Neural cell (in vitro differentiated cells): ENCODE measurements around the gene FAM13B.
"Not testable (repeated sequence)": the region's sequence is repeated elsewhere in the genome, so short reads cannot be mapped to it uniquely, and the experiment has no call there.

Experiments used
- EZH2 ChIP-seq: fragments of 200-600, 300-800 bp; shearing (Covaris generic), sonication (generic); IDR thresholded peaks from 2 replicates; pipeline ENCODE4 v1.6.1; 2014; ENCODE audit warnings: antibody characterized with exemption, low read length, borderline replicate concordance, mild to moderate bottlenecking; ENCODE audit not compliant: insufficient read depth, poor library complexity, severe bottlenecking
- TF ChIP-seq, protein P1 (sequence below): IDR thresholded peaks from 2 replicates; pipeline ENCODE4 v1.6.1; 2012; ENCODE audit warnings: borderline replicate concordance
- TF ChIP-seq, protein P2 (sequence below): fragments of 450-650 bp; IDR thresholded peaks from 2 replicates; pipeline ENCODE4 v1.5.1; 2014; ENCODE audit warnings: antibody characterized with exemption, mild to moderate bottlenecking, moderate library complexity; ENCODE audit not compliant: poor library complexity, severe bottlenecking

DNA sequence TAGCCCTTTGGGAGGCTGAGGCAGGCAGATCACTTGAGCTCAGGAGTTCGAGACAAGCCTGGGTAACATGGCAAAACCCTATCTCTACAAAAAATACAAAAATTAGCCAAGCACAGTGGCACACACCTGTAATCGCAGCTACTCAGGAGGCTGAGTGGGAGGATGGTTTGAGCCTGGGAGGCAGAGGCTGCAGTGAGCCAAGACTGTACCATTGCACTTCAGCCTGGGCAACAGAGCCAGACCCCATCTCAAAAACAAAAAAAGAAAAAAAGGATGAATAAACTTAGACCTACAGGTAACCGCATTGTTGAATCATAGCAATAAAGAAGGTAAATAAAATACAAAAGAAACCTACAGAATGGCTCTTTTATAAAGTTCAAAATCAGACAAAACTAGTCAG, 12.4 kb upstream of the FAM13B start:
- TF ChIP-seq EZH2: not testable (repeated sequence)
- TF ChIP-seq, protein P1, sequence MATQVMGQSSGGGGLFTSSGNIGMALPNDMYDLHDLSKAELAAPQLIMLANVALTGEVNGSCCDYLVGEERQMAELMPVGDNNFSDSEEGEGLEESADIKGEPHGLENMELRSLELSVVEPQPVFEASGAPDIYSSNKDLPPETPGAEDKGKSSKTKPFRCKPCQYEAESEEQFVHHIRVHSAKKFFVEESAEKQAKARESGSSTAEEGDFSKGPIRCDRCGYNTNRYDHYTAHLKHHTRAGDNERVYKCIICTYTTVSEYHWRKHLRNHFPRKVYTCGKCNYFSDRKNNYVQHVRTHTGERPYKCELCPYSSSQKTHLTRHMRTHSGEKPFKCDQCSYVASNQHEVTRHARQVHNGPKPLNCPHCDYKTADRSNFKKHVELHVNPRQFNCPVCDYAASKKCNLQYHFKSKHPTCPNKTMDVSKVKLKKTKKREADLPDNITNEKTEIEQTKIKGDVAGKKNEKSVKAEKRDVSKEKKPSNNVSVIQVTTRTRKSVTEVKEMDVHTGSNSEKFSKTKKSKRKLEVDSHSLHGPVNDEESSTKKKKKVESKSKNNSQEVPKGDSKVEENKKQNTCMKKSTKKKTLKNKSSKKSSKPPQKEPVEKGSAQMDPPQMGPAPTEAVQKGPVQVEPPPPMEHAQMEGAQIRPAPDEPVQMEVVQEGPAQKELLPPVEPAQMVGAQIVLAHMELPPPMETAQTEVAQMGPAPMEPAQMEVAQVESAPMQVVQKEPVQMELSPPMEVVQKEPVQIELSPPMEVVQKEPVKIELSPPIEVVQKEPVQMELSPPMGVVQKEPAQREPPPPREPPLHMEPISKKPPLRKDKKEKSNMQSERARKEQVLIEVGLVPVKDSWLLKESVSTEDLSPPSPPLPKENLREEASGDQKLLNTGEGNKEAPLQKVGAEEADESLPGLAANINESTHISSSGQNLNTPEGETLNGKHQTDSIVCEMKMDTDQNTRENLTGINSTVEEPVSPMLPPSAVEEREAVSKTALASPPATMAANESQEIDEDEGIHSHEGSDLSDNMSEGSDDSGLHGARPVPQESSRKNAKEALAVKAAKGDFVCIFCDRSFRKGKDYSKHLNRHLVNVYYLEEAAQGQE: not testable (repeated sequence)
- TF ChIP-seq, protein P2, sequence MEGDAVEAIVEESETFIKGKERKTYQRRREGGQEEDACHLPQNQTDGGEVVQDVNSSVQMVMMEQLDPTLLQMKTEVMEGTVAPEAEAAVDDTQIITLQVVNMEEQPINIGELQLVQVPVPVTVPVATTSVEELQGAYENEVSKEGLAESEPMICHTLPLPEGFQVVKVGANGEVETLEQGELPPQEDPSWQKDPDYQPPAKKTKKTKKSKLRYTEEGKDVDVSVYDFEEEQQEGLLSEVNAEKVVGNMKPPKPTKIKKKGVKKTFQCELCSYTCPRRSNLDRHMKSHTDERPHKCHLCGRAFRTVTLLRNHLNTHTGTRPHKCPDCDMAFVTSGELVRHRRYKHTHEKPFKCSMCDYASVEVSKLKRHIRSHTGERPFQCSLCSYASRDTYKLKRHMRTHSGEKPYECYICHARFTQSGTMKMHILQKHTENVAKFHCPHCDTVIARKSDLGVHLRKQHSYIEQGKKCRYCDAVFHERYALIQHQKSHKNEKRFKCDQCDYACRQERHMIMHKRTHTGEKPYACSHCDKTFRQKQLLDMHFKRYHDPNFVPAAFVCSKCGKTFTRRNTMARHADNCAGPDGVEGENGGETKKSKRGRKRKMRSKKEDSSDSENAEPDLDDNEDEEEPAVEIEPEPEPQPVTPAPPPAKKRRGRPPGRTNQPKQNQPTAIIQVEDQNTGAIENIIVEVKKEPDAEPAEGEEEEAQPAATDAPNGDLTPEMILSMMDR: not testable (repeated sequence)
